H9 (cell line): ENCODE measurements around the gene CSF2. TPM values are rescaled to one million over a fixed set of nuclear protein-coding genes. Genes with fewer than 3 reads are reported as not detected.

ENCODE experiments used
- DNase-seq: peaks from one replicate; pipeline ENCODE4 v3.0.0-alpha.2; 2017
- H2AFZ ChIP-seq: one replicate; pipeline ENCODE4 v1.6.1; 2013; ENCODE audit warnings: mild to moderate bottlenecking, low read length, control low read depth, moderate library complexity
- H2AK5ac ChIP-seq: 2 replicates; pipeline ENCODE4 v1.6.1; 2013; ENCODE audit warnings: low read length, control low read depth, mixed read lengths; ENCODE audit not compliant: insufficient read length
- H2BK120ac ChIP-seq: one replicate; pipeline ENCODE4 v1.6.1; 2013; ENCODE audit warnings: low read depth, mild to moderate bottlenecking, low read length, control low read depth, inconsistent platforms; ENCODE audit not compliant: poor library complexity, severe bottlenecking
- H2BK12ac ChIP-seq: 2 replicates; pipeline ENCODE4 v1.6.1; 2013; ENCODE audit warnings: low read length, control low read depth, mixed read lengths, low read depth; ENCODE audit not compliant: insufficient read length
- H2BK15ac ChIP-seq: 2 replicates; pipeline ENCODE4 v1.6.1; 2013; ENCODE audit warnings: low read depth, low read length, control low read depth
- H2BK20ac ChIP-seq: one replicate; pipeline ENCODE4 v1.6.1; 2013; ENCODE audit warnings: low read depth, mild to moderate bottlenecking, low read length, control low read depth, inconsistent platforms; ENCODE audit not compliant: poor library complexity, severe bottlenecking
- H2BK5ac ChIP-seq: 2 replicates; pipeline ENCODE4 v1.6.1; 2013; ENCODE audit warnings: low read length, control low read depth, mixed read lengths; ENCODE audit not compliant: insufficient read length
- H3K14ac ChIP-seq: 2 replicates; pipeline ENCODE4 v1.6.1; 2013; ENCODE audit warnings: low read length, control low read depth; ENCODE audit not compliant: insufficient read depth
- H3K18ac ChIP-seq: 2 replicates; pipeline ENCODE4 v1.6.1; 2013; ENCODE audit warnings: low read depth, mild to moderate bottlenecking, mixed read lengths, low read length, control low read depth; ENCODE audit not compliant: insufficient read length
- H3K23ac ChIP-seq: 2 replicates; pipeline ENCODE4 v1.6.1; 2013; ENCODE audit warnings: low read length, control low read depth, mixed read lengths, low read depth; ENCODE audit not compliant: insufficient read length
- H3K23me2 ChIP-seq: 2 replicates; pipeline ENCODE4 v1.6.1; 2013; ENCODE audit warnings: low read depth, mild to moderate bottlenecking, mixed read lengths, low read length, control low read depth; ENCODE audit not compliant: insufficient read length, poor library complexity, severe bottlenecking
- H3K27ac ChIP-seq: 2 replicates; pipeline ENCODE4 v1.5.1; 2013; ENCODE audit warnings: low read length, control low read depth, mixed read lengths, low read depth; ENCODE audit not compliant: insufficient read length
- H3K27me3 ChIP-seq: 2 replicates; pipeline ENCODE4 v1.6.1; 2013; ENCODE audit warnings: low read length, control low read depth, inconsistent platforms; ENCODE audit not compliant: insufficient read depth
- H3K4ac ChIP-seq: 2 replicates; pipeline ENCODE4 v1.6.1; 2013; ENCODE audit warnings: low read depth, mild to moderate bottlenecking, control low read depth, inconsistent platforms, low read length, moderate library complexity
- H3K4me1 ChIP-seq: 2 replicates; pipeline ENCODE4 v1.6.1; 2013; ENCODE audit warnings: low read length, control low read depth, inconsistent platforms; ENCODE audit not compliant: insufficient read depth
- H3K4me2 ChIP-seq: 2 replicates; pipeline ENCODE4 v1.6.1; 2013; ENCODE audit warnings: low read length, control low read depth, mixed read lengths; ENCODE audit not compliant: insufficient read length, insufficient read depth
- H3K56ac ChIP-seq: 2 replicates; pipeline ENCODE4 v1.6.1; 2013; ENCODE audit warnings: low read depth, mild to moderate bottlenecking, mixed read lengths, low read length, control low read depth; ENCODE audit not compliant: insufficient read length
- H3K79me1 ChIP-seq: 2 replicates; pipeline ENCODE4 v1.6.1; 2013; ENCODE audit warnings: low read depth, mild to moderate bottlenecking, moderate library complexity, low read length, control low read depth, inconsistent platforms; ENCODE audit not compliant: insufficient read depth, poor library complexity, severe bottlenecking
- H3K79me2 ChIP-seq: 2 replicates; pipeline ENCODE4 v1.6.1; 2013; ENCODE audit warnings: low read length, control low read depth, inconsistent platforms; ENCODE audit not compliant: insufficient read depth
- H3K9ac ChIP-seq: 2 replicates; pipeline ENCODE4 v1.6.1; 2013; ENCODE audit warnings: low read length, control low read depth, mixed read lengths; ENCODE audit not compliant: insufficient read length; ENCODE audit errors: extremely low read depth
- H3K9me3 ChIP-seq: one replicate; pipeline ENCODE4 v1.6.1; 2013; ENCODE audit warnings: low read depth, low read length, inconsistent platforms; ENCODE audit not compliant: control insufficient read depth
- H3T11ph ChIP-seq: one replicate; pipeline ENCODE4 v1.6.1; 2013; ENCODE audit warnings: mild to moderate bottlenecking, low read length, control low read depth, inconsistent platforms
- H4K20me1 ChIP-seq: one replicate; pipeline ENCODE4 v1.6.1; 2013; ENCODE audit not compliant: control insufficient read depth, insufficient read length, insufficient read depth
- H4K5ac ChIP-seq: 2 replicates; pipeline ENCODE4 v1.6.1; 2013; ENCODE audit warnings: low read depth, mild to moderate bottlenecking, mixed read lengths, low read length, control low read depth; ENCODE audit not compliant: insufficient read length
- H4K8ac ChIP-seq: replicated peaks from 2 replicates; pipeline ENCODE4 v1.6.1; 2013; ENCODE audit warnings: low read length, control low read depth, mixed read lengths, low read depth; ENCODE audit not compliant: insufficient read length
- H4K91ac ChIP-seq: 2 replicates; pipeline ENCODE4 v1.6.1; 2013; ENCODE audit warnings: low read depth, mild to moderate bottlenecking, moderate library complexity, mixed read lengths, low read length, control low read depth; ENCODE audit not compliant: insufficient read length
- H3K27ac Mint-ChIP-seq, 3 experiments: 2 replicates in 2 of 3; 3 replicates in 1 of 3; pipeline ENCODE4 v1.8.0; 2020 to 2021; ENCODE audit warnings: mixed read lengths in 3 of 3, mild to moderate bottlenecking in 1 of 3, moderate library complexity in 1 of 3
- H3K27me3 Mint-ChIP-seq: 2 replicates; pipeline ENCODE4 v1.8.0; 2021; ENCODE audit warnings: low read depth, mild to moderate bottlenecking, moderate library complexity, mixed read lengths
- H3K36me3 Mint-ChIP-seq, 3 experiments: 2 replicates in 2 of 3; 3 replicates in 1 of 3; pipeline ENCODE4 v1.8.0; 2020 to 2021; ENCODE audit warnings: low read depth in 3 of 3, mixed read lengths in 3 of 3; ENCODE audit not compliant: insufficient read depth in 1 of 3
- H3K4me1 Mint-ChIP-seq, 2 experiments: 2 replicates each; pipeline ENCODE4 v1.8.0; 2020; ENCODE audit warnings: mixed read lengths in 2 of 2
- H3K4me3 Mint-ChIP-seq, 2 experiments: 2 replicates in 1 of 2; 3 replicates in 1 of 2; pipeline ENCODE4 v1.8.0; 2020 to 2021; ENCODE audit warnings: mild to moderate bottlenecking in 2 of 2, mixed read lengths in 2 of 2, moderate library complexity in 1 of 2
- H3K9me3 Mint-ChIP-seq, 2 experiments: 2 replicates in 1 of 2; 3 replicates in 1 of 2; pipeline ENCODE4 v1.8.0; 2020; ENCODE audit warnings: mild to moderate bottlenecking in 2 of 2, mixed read lengths in 2 of 2, moderate library complexity in 1 of 2
- CTCF ChIP-seq: fragments of 200-600 bp; sonication (generic); conservative IDR thresholded peaks from 3 replicates; pipeline ENCODE4 v1.8.0; 2021; ENCODE audit warnings: antibody characterized with exemption, mild to moderate bottlenecking
- WGBS: extraction: QIAGEN DNeasy Blood & Tissue Kit; methylation state at CpG from one replicate; pipeline ENCODE4 v1.1.7; 2013; ENCODE audit warnings: missing lambda C conversion rate, low lambda C conversion rate, mixed read lengths; ENCODE audit not compliant: insufficient read length; ENCODE audit errors: extremely low coverage; 5-methylcytosine and 5-hydroxymethylcytosine counted together
- total RNA-seq: library from RNA; stranded (reverse); gene quantifications from 2 replicates; pipeline ENCODE4 v1.2.1, GENCODE V29; 2021

Gene CSF2
- total RNA-seq, 1 experiment from 2014 or later = not detected

- Mint-ChIP-seq H3K4me3 (no peak overlapping the region), H3K27me3 (0 out of 2 replicates have a peak, but pooled peaks cover 3% of the 10 kb centered on the region), H3K36me3 (no peaks in the 10 kb centered on the region), H3K27ac (no peak overlapping the region), H3K4me1 (no peaks in the 10 kb centered on the region), H3K9me3 (no peaks in the 10 kb centered on the region; a peak in 1 of 5 replicates)
- H3K23me2 ChIP-seq = no peaks in the 10 kb centered on the region
- H3K56ac ChIP-seq = no peak overlapping the region
- no peaks in the 10 kb centered on the region for H3K79me2 ChIP-seq
- H3K4me1 ChIP-seq = no peaks in the 10 kb centered on the region
- H2BK20ac ChIP-seq = no peak overlapping the region
- no peak overlapping the region for H3K18ac ChIP-seq
- no CpG with 5 or more reads among the region's 3 CpGs for WGBS
- H3K14ac ChIP-seq = no peak overlapping the region
- H2BK15ac ChIP-seq = no peak overlapping the region
- no peak overlapping the region for H2BK120ac ChIP-seq
- H3K9me3 ChIP-seq = no peaks in the 10 kb centered on the region
- no peak overlapping the region for H4K8ac ChIP-seq
- no peak overlapping the region for H2BK5ac ChIP-seq
- no peak for TF ChIP-seq CTCF
- H3K4ac ChIP-seq = no peak overlapping the region
- H4K20me1 ChIP-seq = no peaks in the 10 kb centered on the region
- H3T11ph ChIP-seq = no peak overlapping the region
- H2AFZ ChIP-seq = no peak overlapping the region
- H4K91ac ChIP-seq = no peak overlapping the region
- H3K27ac ChIP-seq = no peak overlapping the region
- H3K4me2 ChIP-seq = no peak overlapping the region
- no peaks in the 10 kb centered on the region for H3K27me3 ChIP-seq
- H3K23ac ChIP-seq = no peak overlapping the region
- H2BK12ac ChIP-seq = no peak overlapping the region
- DNase-seq = no peak
- H4K5ac ChIP-seq = no peak overlapping the region
- no peak overlapping the region for H3K9ac ChIP-seq
- H2AK5ac ChIP-seq = no peak overlapping the region
- H3K79me1 ChIP-seq = no peaks in the 10 kb centered on the region
These were observed 7.9 kb downstream of the CSF2 start for GRCh38 chr5:132081458-132081857.
